GM21367 (cell line): ENCODE measurements around the gene LEF1.
A peak's percentile ranks its signal among the peaks of the same experiment; 100 is the strongest.

ENCODE experiments used
- ATAC-seq: cut with Tn5 transposase; IDR thresholded peaks from one replicate; pipeline ENCODE4 v1.9.1; 2021; ENCODE audit not compliant: unreplicated experiment

LEF1 gene

GRCh38 chr4:108115168-108115526 is 53.6 kb downstream of the LEF1 start:
- no peak for ATAC-seq

- no peak for ATAC-seq
These were observed 54.2 kb downstream of the LEF1 start for GRCh38 chr4:108114503-108114902.

GRCh38 chr4:108113229-108113628 is 55.5 kb downstream of the LEF1 start:
- no peak for ATAC-seq

GRCh38 chr4:108111781-108112180 is 57.0 kb downstream of the LEF1 start:
- no peak for ATAC-seq

- ATAC-seq: no peak
These were observed 58.3 kb downstream of the LEF1 start for GRCh38 chr4:108110450-108110849.

GRCh38 chr4:108109997-108110416 is 58.7 kb downstream of the LEF1 start:
- peak; percentile 88 for ATAC-seq

GRCh38 chr4:108109111-108109510 is 59.6 kb downstream of the LEF1 start:
- ATAC-seq: no peak

- ATAC-seq: no peak
These were observed 60.9 kb downstream of the LEF1 start for GRCh38 chr4:108107729-108108382.

GRCh38 chr4:108107101-108107500 is 61.6 kb downstream of the LEF1 start:
- ATAC-seq: no peak

GRCh38 chr4:108106186-108106585 is 62.5 kb downstream of the LEF1 start:
- ATAC-seq: no peak

GRCh38 chr4:108103099-108103862 is 65.5 kb downstream of the LEF1 start:
- no peak for ATAC-seq

GRCh38 chr4:108100827-108101226 is 67.9 kb downstream of the LEF1 start:
- ATAC-seq: no peak

- ATAC-seq: no peak
These were observed 68.9 kb downstream of the LEF1 start for GRCh38 chr4:108099838-108100237.

- no peak for ATAC-seq
These were observed 70.7 kb downstream of the LEF1 start for GRCh38 chr4:108097990-108098553.

- ATAC-seq: no peak
These were observed 73.7 kb downstream of the LEF1 start for GRCh38 chr4:108094923-108095482.

GRCh38 chr4:108094131-108094530 is 74.6 kb downstream of the LEF1 start:
- no peak for ATAC-seq

GRCh38 chr4:108092288-108092687 is 76.4 kb downstream of the LEF1 start:
- ATAC-seq: no peak

GRCh38 chr4:108087293-108087967 is 81.3 kb downstream of the LEF1 start:
- ATAC-seq: no peak

- no peak for ATAC-seq
These were observed 87.5 kb downstream of the LEF1 start for GRCh38 chr4:108081256-108081655.

GRCh38 chr4:108080747-108081146 is 88.0 kb downstream of the LEF1 start:
- ATAC-seq: no peak

GRCh38 chr4:108078024-108078733 is 90.6 kb downstream of the LEF1 start:
- ATAC-seq: no peak
